ENCODE results near the gene DHRS11. TPM values are rescaled to one million over a fixed set of nuclear protein-coding genes. Genes with fewer than 3 reads are reported as not detected.

The DHRS11 gene
- total RNA-seq, 1 donor from 2014 or later, result 13.4 TPM

GRCh38 chr17:36629252-36629847 is 37.7 kb downstream of the DHRS11 start:
- TF ChIP-seq CTCF (IDR thresholded peaks at IDR 0.05; ENCODE audit: partially characterized antibody, unreplicated experiment), result peak; percentile 100
- peaks cover 10% of the 10 kb centered on the region for H3K27me3 Mint-ChIP-seq (ENCODE audit: unreplicated experiment)
- H3K9me3 Mint-ChIP-seq (ENCODE audit: unreplicated experiment), result no peaks in the 10 kb centered on the region

GRCh38 chr17:36629970-36630502 is 38.4 kb downstream of the DHRS11 start:
- Mint-ChIP-seq H3K27me3 (ENCODE audit: unreplicated experiment) (peaks cover 10% of the 10 kb centered on the region), H3K9me3 (ENCODE audit: unreplicated experiment) (no peaks in the 10 kb centered on the region), H3K36me3 (ENCODE audit: unreplicated experiment) (no peaks in the 10 kb centered on the region), H3K4me1 (ENCODE audit: low read depth, unreplicated experiment) (peaks cover 6% of the 10 kb centered on the region), H3K4me3 (ENCODE audit: unreplicated experiment) (no peak overlapping the region), H3K27ac (ENCODE audit: unreplicated experiment) (no peak overlapping the region)
- DNase-seq, result no peak
- no peak for TF ChIP-seq CTCF (IDR thresholded peaks at IDR 0.05; ENCODE audit: partially characterized antibody, unreplicated experiment)

More at GRCh38 chr17:36629252-36629847, 37.7 kb downstream of the DHRS11 start:
- no peak overlapping the region for H3K4me3 Mint-ChIP-seq (ENCODE audit: unreplicated experiment)
- H3K36me3 Mint-ChIP-seq (ENCODE audit: unreplicated experiment), result no peaks in the 10 kb centered on the region
- H3K4me1 Mint-ChIP-seq (ENCODE audit: low read depth, unreplicated experiment), result peaks cover 6% of the 10 kb centered on the region
- peak; percentile 88 for DNase-seq
- H3K27ac Mint-ChIP-seq (ENCODE audit: unreplicated experiment), result no peak overlapping the region

GRCh38 chr17:36631022-36631421 is 39.3 kb downstream of the DHRS11 start:
- peaks cover 10% of the 10 kb centered on the region for H3K27me3 Mint-ChIP-seq (ENCODE audit: unreplicated experiment)
- TF ChIP-seq CTCF (IDR thresholded peaks at IDR 0.05; ENCODE audit: partially characterized antibody, unreplicated experiment), result no peak
- DNase-seq, result no peak
- H3K36me3 Mint-ChIP-seq (ENCODE audit: unreplicated experiment), result no peaks in the 10 kb centered on the region
- peaks cover 6% of the 10 kb centered on the region for H3K4me1 Mint-ChIP-seq (ENCODE audit: low read depth, unreplicated experiment)
- H3K4me3 Mint-ChIP-seq (ENCODE audit: unreplicated experiment), result no peak overlapping the region
- H3K9me3 Mint-ChIP-seq (ENCODE audit: unreplicated experiment), result no peaks in the 10 kb centered on the region
- H3K27ac Mint-ChIP-seq (ENCODE audit: unreplicated experiment), result no peak overlapping the region

- H3K4me1 Mint-ChIP-seq (ENCODE audit: low read depth, unreplicated experiment), result peaks cover 6% of the 10 kb centered on the region
- no peak for DNase-seq
- TF ChIP-seq CTCF (IDR thresholded peaks at IDR 0.05; ENCODE audit: partially characterized antibody, unreplicated experiment), result no peak
- peak overlapping the region; percentile 20 for H3K4me3 Mint-ChIP-seq (ENCODE audit: unreplicated experiment)
- H3K9me3 Mint-ChIP-seq (ENCODE audit: unreplicated experiment), result no peaks in the 10 kb centered on the region
- no peaks in the 10 kb centered on the region for H3K36me3 Mint-ChIP-seq (ENCODE audit: unreplicated experiment)
- H3K27me3 Mint-ChIP-seq (ENCODE audit: unreplicated experiment), result peaks cover 11% of the 10 kb centered on the region
- H3K27ac Mint-ChIP-seq (ENCODE audit: unreplicated experiment), result no peak overlapping the region
Observed at GRCh38 chr17:36632916-36633771, 41.5 kb downstream of the DHRS11 start.

GRCh38 chr17:36640346-36640745 is 48.7 kb downstream of the DHRS11 start:
- no peak for DNase-seq

More at GRCh38 chr17:36640346-36640745, 48.7 kb downstream of the DHRS11 start:
- H3K9me3 Mint-ChIP-seq (ENCODE audit: unreplicated experiment), result no peaks in the 10 kb centered on the region
- H3K36me3 Mint-ChIP-seq (ENCODE audit: unreplicated experiment), result no peaks in the 10 kb centered on the region
- no peak for TF ChIP-seq CTCF (IDR thresholded peaks at IDR 0.05; ENCODE audit: partially characterized antibody, unreplicated experiment)
- H3K4me1 Mint-ChIP-seq (ENCODE audit: low read depth, unreplicated experiment), result no peaks in the 10 kb centered on the region
- H3K4me3 Mint-ChIP-seq (ENCODE audit: unreplicated experiment), result no peak overlapping the region
- H3K27ac Mint-ChIP-seq (ENCODE audit: unreplicated experiment), result no peak overlapping the region
- H3K27me3 Mint-ChIP-seq (ENCODE audit: unreplicated experiment), result peaks cover 23% of the 10 kb centered on the region

All from glutamatergic neuron (in vitro differentiated cells).